ENCODE results near the gene ABHD12. TPM values are rescaled to one million over a fixed set of nuclear protein-coding genes. Genes with fewer than 3 reads are reported as not detected.

ABHD12 gene
- total RNA-seq, 1 donor from 2014 or later: 51.3 TPM

DNA sequence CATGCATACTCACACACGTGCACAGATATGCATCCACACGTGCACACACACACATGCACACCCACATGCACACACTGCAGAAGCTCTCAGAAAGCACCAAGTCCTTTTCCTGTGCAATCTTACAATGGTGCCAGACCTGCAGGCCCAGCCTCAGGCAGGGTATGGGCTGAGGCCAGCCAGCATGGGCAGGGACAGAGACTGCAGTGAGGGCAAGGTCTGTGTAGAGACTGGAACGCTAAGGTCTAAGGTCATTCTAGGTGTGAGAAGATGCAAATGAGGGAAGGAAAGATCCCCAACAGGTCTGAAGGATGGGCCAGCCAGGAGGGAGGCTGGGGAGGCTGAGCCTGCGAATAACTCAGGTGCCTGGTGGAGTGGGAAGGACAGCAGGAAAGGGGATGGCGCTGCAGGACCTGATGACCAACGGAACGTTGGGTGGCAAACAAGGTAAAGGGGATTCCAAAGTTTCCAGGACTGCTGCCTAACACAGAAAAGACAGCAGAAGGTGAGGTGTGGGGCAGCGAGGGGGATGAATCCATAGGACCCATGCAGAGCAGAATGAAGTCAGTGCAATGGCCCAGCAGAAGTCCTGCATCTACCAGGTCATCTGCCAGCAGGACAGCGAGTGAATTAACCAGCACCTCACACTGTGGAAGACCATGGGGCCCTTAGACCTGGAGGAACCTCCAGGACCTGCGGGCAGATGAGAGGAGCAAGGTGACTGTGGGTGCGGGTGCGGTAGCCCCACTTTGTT is 67.0 kb downstream of the ABHD12 start:
- peaks cover 8% of the 10 kb centered on the region for H3K36me3 Mint-ChIP-seq (ENCODE audit: low read depth)

DNA sequence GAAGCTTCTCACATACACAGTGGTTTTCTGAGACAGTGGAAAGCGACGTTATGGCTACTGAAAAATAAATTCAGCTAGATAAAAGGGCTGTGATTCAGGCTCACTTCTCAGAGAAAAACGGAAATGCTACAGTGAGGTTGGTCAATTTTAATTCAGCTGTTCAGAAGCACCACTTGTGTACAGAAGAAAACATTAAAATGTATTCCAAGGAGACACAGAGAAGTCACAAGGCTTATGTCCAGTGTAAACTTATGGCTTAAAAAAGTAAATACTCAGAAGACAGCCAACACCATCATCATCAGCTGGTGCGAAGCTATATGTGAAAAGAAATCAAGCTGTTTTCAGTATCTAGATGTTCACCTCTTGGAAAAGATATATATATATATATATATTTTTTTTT is 68.6 kb downstream of the ABHD12 start:
- no peaks in the 10 kb centered on the region for H3K9me3 Mint-ChIP-seq
- TF ChIP-seq, protein P1, sequence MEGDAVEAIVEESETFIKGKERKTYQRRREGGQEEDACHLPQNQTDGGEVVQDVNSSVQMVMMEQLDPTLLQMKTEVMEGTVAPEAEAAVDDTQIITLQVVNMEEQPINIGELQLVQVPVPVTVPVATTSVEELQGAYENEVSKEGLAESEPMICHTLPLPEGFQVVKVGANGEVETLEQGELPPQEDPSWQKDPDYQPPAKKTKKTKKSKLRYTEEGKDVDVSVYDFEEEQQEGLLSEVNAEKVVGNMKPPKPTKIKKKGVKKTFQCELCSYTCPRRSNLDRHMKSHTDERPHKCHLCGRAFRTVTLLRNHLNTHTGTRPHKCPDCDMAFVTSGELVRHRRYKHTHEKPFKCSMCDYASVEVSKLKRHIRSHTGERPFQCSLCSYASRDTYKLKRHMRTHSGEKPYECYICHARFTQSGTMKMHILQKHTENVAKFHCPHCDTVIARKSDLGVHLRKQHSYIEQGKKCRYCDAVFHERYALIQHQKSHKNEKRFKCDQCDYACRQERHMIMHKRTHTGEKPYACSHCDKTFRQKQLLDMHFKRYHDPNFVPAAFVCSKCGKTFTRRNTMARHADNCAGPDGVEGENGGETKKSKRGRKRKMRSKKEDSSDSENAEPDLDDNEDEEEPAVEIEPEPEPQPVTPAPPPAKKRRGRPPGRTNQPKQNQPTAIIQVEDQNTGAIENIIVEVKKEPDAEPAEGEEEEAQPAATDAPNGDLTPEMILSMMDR (conservative IDR thresholded peaks at IDR 0.05): no peak
- peaks cover 28% of the 10 kb centered on the region for H3K4me1 Mint-ChIP-seq
- H3K4me3 Mint-ChIP-seq: no peak overlapping the region
- peaks cover 7% of the 10 kb centered on the region for H3K36me3 Mint-ChIP-seq (ENCODE audit: low read depth)
- H3K27me3 Mint-ChIP-seq (ENCODE audit: low read depth): no peaks in the 10 kb centered on the region
- no peak for DNase-seq (ENCODE audit: low read depth, low spot score)
- H3K27ac Mint-ChIP-seq (ENCODE audit: unreplicated experiment): no peak overlapping the region

More for the DNA sequence above, 67.0 kb downstream of the ABHD12 start:
- no peak overlapping the region for H3K27ac Mint-ChIP-seq (ENCODE audit: unreplicated experiment)
- no peaks in the 10 kb centered on the region for H3K27me3 Mint-ChIP-seq (ENCODE audit: low read depth)
- peaks cover 27% of the 10 kb centered on the region for H3K4me1 Mint-ChIP-seq
- TF ChIP-seq, protein P1 (conservative IDR thresholded peaks at IDR 0.05): no peak
- DNase-seq (ENCODE audit: low read depth, low spot score): no peak
- no peak overlapping the region for H3K4me3 Mint-ChIP-seq
- H3K9me3 Mint-ChIP-seq: no peaks in the 10 kb centered on the region

DNA sequence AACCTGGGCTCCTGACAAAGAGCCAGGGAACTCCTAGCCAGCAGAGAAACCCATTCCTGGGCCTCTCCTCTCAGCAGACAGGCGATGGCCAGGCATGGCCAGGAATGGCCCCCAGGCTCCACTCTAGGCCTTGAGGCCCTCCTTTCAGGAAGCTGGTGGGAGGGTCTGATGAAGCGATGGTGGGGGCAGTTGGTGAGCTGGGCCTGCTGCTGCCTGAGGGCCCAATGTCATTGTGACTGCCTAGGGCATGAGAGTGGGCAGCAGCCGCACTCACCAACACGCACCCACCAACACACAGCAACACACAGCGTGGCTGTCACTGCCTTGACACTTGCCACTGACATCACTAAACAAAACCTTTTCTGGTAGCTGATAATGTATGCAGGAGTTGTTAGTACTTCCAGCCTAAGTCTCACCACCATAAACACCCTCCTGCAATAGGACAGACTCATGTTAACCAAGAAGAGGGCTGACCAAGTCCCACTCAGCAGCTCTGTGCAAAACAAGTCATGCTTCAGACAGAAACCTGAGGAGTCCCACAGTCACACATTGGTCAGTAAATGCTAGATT is 69.3 kb downstream of the ABHD12 start:
- DNase-seq (ENCODE audit: low read depth, low spot score): no peak
- Mint-ChIP-seq H3K27ac (ENCODE audit: unreplicated experiment) (peak overlapping the region; percentile 86), H3K4me3 (no peak overlapping the region), H3K27me3 (ENCODE audit: low read depth) (no peaks in the 10 kb centered on the region), H3K9me3 (no peaks in the 10 kb centered on the region), H3K4me1 (peaks cover 25% of the 10 kb centered on the region), H3K36me3 (ENCODE audit: low read depth) (peaks cover 5% of the 10 kb centered on the region)
- TF ChIP-seq, protein P1 (conservative IDR thresholded peaks at IDR 0.05): no peak

DNA sequence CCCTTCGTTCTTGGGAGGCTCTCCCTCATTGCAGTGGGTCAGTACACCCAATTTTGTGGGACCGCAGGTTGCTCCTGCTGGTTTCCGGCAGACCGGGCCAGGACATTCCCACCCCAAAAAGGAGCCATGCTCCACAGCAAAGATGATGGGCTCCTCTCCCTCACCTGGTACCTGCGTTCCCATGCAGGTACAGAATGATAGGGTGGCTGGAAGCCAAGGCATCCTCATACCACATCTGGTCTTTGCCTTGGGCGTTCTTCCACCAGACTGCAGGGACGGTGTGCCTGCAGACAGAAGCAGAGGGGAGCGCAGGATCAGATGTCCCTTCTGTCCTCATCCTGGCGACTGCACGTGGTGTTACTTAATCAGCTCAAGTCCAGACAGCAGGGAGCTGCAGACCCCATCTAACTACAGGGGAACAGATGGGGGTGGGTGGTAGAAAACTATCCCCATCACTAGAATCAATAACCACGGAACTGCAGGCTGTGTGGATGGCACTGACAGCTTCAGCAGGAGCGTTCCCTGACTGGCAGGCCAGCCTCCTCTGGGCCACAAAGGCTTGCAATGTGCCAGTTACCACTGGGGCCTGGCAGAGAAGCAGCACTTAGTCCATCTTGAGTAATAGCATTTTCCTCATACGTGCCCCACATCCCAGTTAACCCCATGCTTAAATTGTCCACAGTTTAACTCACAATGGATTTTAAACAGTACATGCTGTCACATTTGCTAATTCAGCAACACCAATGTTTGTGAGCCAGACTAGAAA is 70.4 kb downstream of the ABHD12 start:
- Mint-ChIP-seq H3K27me3 (ENCODE audit: low read depth) (no peaks in the 10 kb centered on the region), H3K4me3 (no peak overlapping the region), H3K4me1 (peaks cover 22% of the 10 kb centered on the region), H3K27ac (ENCODE audit: unreplicated experiment) (peak overlapping the region; percentile 59), H3K9me3 (no peaks in the 10 kb centered on the region), H3K36me3 (ENCODE audit: low read depth) (peaks cover 3% of the 10 kb centered on the region)
- no peak for DNase-seq (ENCODE audit: low read depth, low spot score)
- TF ChIP-seq, protein P1 (conservative IDR thresholded peaks at IDR 0.05): no peak

DNA sequence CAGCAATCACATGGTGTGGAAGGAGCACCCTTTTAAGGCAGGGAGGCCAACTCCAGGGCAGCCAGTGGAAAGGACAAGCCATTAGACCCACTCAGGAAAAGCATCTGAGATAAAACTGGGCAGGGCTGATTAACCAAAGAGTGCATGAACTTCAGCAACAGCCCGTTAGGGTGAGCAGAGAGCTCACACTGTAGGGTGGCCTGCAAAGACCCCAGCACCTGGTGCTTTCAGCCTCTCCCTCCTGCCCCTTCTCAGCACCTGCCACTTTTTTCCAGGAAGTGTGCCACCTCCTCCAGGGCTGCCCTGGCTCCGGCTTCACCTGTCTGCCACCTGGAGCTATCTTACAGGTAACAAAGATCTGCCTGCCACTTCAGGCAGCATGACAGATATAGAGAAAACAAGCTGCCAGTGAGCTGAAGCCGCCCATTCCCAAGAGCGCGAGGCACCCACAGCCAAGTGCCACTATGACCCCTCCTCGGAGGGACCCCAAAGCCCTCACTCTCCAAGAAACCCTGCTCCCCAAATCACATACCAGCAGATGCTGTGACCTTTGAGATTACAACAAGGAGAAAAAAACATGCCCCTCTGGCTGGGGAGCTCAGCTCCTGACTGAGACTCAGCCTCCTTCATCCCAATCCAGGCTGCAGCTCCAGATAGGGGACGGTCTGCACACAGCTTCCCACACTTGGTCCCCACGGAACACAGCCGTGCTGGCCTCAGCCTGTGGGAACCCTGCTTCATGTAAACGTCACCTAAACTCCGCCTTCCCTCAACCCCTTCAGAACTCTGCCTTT is 71.2 kb downstream of the ABHD12 start:
- H3K36me3 Mint-ChIP-seq (ENCODE audit: low read depth): peaks cover 3% of the 10 kb centered on the region
- no peak for DNase-seq (ENCODE audit: low read depth, low spot score)
- no peaks in the 10 kb centered on the region for H3K27me3 Mint-ChIP-seq (ENCODE audit: low read depth)
- no peaks in the 10 kb centered on the region for H3K9me3 Mint-ChIP-seq
- H3K4me1 Mint-ChIP-seq: peaks cover 20% of the 10 kb centered on the region
- no peak overlapping the region for H3K4me3 Mint-ChIP-seq
- H3K27ac Mint-ChIP-seq (ENCODE audit: unreplicated experiment): peak overlapping the region; percentile 59
- TF ChIP-seq, protein P1 (conservative IDR thresholded peaks at IDR 0.05): no peak
